NB4 (cell line): ENCODE results near the gene WNT9A.

Experiments used
- CTCF ChIP-seq: IDR thresholded peaks from one replicate; pipeline ENCODE4 v1.5.1; 2012; ENCODE audit warnings: low read depth, low read length
- MAX ChIP-seq: IDR thresholded peaks from 2 replicates; pipeline ENCODE4 v1.6.1; 2011; ENCODE audit warnings: low read depth, low read length
- MYC ChIP-seq: IDR thresholded peaks from 2 replicates; pipeline ENCODE4 v1.6.1; 2011; ENCODE audit warnings: low read depth, low read length
- POLR2A ChIP-seq: IDR thresholded peaks from 2 replicates; pipeline ENCODE4 v1.6.1; 2011; ENCODE audit warnings: mild to moderate bottlenecking; ENCODE audit not compliant: insufficient read length; ENCODE audit errors: extremely low read depth

GRCh38 chr1:227950735-227951346 is 3.1 kb upstream of the WNT9A start:
- TF ChIP-seq MAX (no peak), CTCF (no peak), POLR2A (no peak), MYC (no peak)
